A549 treated with AZD2906 at 1 μM for 4 hours (cell line): ENCODE results near the gene TMED3. TPM values are rescaled to one million over a fixed set of nuclear protein-coding genes. Genes with fewer than 3 reads are reported as not detected.

Experiments
- total RNA-seq: library from RNA; stranded (reverse); fragments of 200-300 nt; extraction: Qiagen RNA extraction; gene quantifications from 5 replicates; pipeline ENCODE4 v1.2.3, GENCODE V29; 2022

The TMED3 gene
- 154 to 194 TPM (median 189 TPM) in 5 replicates for total RNA-seq

GRCh38 chr15:79310985-79311900 lies at the start of gene TMED3:
Gene TMED3, plus strand, starts transcription at chr15:79311112. Its CDS starts 138 bp downstream, at chr15:79311250.

GRCh38 chr15:79282371-79283251 lies 28.3 kb upstream of the TMED3 start, which contains the start of gene ANKRD34C:
Gene ANKRD34C, plus strand, starts transcription at chr15:79282722. Its CDS starts 10,563 bp downstream, at chr15:79293285.

Other genes starting within 250 kb of the TMED3 start
- gene RASGRF1, start 220.3 kb upstream of the TMED3 start, total RNA-seq = 0.13 to 0.39 TPM (median 0.34 TPM) in 5 replicates
- gene ANKRD34C, start 28.4 kb upstream of the TMED3 start, total RNA-seq = not detected in 5 replicates
- 0.31 to 0.54 TPM (median 0.50 TPM) in 5 replicates for gene MINAR1, start 121.2 kb downstream of the TMED3 start, total RNA-seq